BE2C (cell line): ENCODE measurements around the gene TRIM49C. TPM values are rescaled to one million over a fixed set of nuclear protein-coding genes. Genes with fewer than 3 reads are reported as not detected.
"Not testable (repeated sequence)": the region's sequence is repeated elsewhere in the genome, so short reads cannot be mapped to it uniquely, and the experiment has no call there.

Source experiments
- DNase-seq: peaks from one replicate; pipeline ENCODE4 v3.0.0-alpha.2; 2020
- H3K27me3 ChIP-seq: fragments of 250-450 bp; sonication (Bioruptor Pico); 2 replicates; pipeline ENCODE4 v1.5.1; 2020; ENCODE audit warnings: mild to moderate bottlenecking
- H3K36me3 ChIP-seq: fragments of 250-450 bp; sonication (Bioruptor Pico); 2 replicates; pipeline ENCODE4 v1.5.1; 2020; ENCODE audit warnings: mild to moderate bottlenecking
- H3K4me1 ChIP-seq: fragments of 250-450 bp; sonication (Bioruptor Pico); 2 replicates; pipeline ENCODE4 v1.5.1; 2020
- H3K4me3 ChIP-seq: 2 replicates; pipeline ENCODE4 v1.5.1; 2011; ENCODE audit warnings: low read depth, low read length
- H3K9me3 ChIP-seq: fragments of 250-450 bp; sonication (Bioruptor Pico); 2 replicates; pipeline ENCODE4 v1.5.1; 2020
- polyA plus RNA-seq: library from polyadenylated mRNA; unstranded; fragments of >200 nt; gene quantifications from one replicate; pipeline ENCODE4 v1.2.1, GENCODE V29; 2012; ENCODE audit warnings: low read depth, missing spikeins; ENCODE audit not compliant: insufficient read length, insufficient read depth

Gene TRIM49C
- polyA plus RNA-seq, result not detected

- H3K9me3 ChIP-seq, H3K27me3 ChIP-seq, DNase-seq, H3K4me1 ChIP-seq, H3K36me3 ChIP-seq, H3K4me3 ChIP-seq: not testable (repeated sequence)
These were observed at the start of gene TRIM49C for GRCh38 chr11:90030806-90031205. Gene TRIM49C, plus strand, starts transcription at chr11:90031106. Its CDS starts 4,106 bp downstream, at chr11:90035212.

- not testable (repeated sequence) for H3K4me1 ChIP-seq, H3K27me3 ChIP-seq, H3K36me3 ChIP-seq, H3K9me3 ChIP-seq, H3K4me3 ChIP-seq, DNase-seq
These were observed 6.7 kb upstream of the TRIM49C start for GRCh38 chr11:90024184-90024583.

- DNase-seq, H3K4me1 ChIP-seq, H3K27me3 ChIP-seq, H3K36me3 ChIP-seq, H3K4me3 ChIP-seq, H3K9me3 ChIP-seq: not testable (repeated sequence)
These were observed 20.8 kb downstream of the TRIM49C start for GRCh38 chr11:90051591-90052209.

GRCh38 chr11:90052311-90052710, 21.4 kb downstream of the TRIM49C start:
- not testable (repeated sequence) for H3K36me3 ChIP-seq, H3K4me1 ChIP-seq, H3K4me3 ChIP-seq, DNase-seq, H3K9me3 ChIP-seq, H3K27me3 ChIP-seq

GRCh38 chr11:90053545-90053944, 22.6 kb downstream of the TRIM49C start:
- not testable (repeated sequence) for H3K9me3 ChIP-seq, H3K36me3 ChIP-seq, H3K27me3 ChIP-seq, H3K4me3 ChIP-seq, DNase-seq, H3K4me1 ChIP-seq

- not testable (repeated sequence) for H3K4me3 ChIP-seq, DNase-seq, H3K9me3 ChIP-seq, H3K27me3 ChIP-seq, H3K4me1 ChIP-seq, H3K36me3 ChIP-seq
These were observed 54.7 kb downstream of the TRIM49C start, which contains the start of gene UBTFL1 for GRCh38 chr11:90085650-90086049. Gene UBTFL1, plus strand, starts transcription at chr11:90085950. Its CDS starts 0 bp downstream, at chr11:90085950.

- H3K36me3 ChIP-seq, H3K27me3 ChIP-seq, H3K4me3 ChIP-seq, H3K4me1 ChIP-seq, H3K9me3 ChIP-seq, DNase-seq: not testable (repeated sequence)
These were observed 57.8 kb downstream of the TRIM49C start for GRCh38 chr11:90088731-90089130.
